Vagina (tissue), 2 donors: ENCODE results near the gene ADAM22. TPM values are rescaled to one million over a fixed set of nuclear protein-coding genes. Genes with fewer than 3 reads are reported as not detected.

Experiments
- DNase-seq, 2 donors: peaks; one replicate each; pipeline ENCODE4 v3.0.0-alpha.2; 2017; ENCODE audit errors: extremely low spot score in 2 of 2
- H3K27ac ChIP-seq: fragments of 200-600 bp; sonication (generic); one replicate; pipeline ENCODE4 v1.5.1; 2019
- H3K27me3 ChIP-seq: fragments of 200-600 bp; sonication (generic); one replicate; pipeline ENCODE4 v1.5.1; 2019
- H3K36me3 ChIP-seq, 2 donors: fragments of 200-600 bp; sonication (generic); one replicate each; pipeline ENCODE4 v1.5.1; 2017 to 2019
- H3K4me1 ChIP-seq: fragments of 200-600 bp; sonication (generic); one replicate; pipeline ENCODE4 v1.5.1; 2019
- H3K4me3 ChIP-seq, 2 donors: fragments of 200-600 bp; sonication (generic); 1 replicate in 1 of 2; 2 replicates in 1 of 2; pipeline ENCODE4 v1.5.1; 2016 to 2019
- H3K9me3 ChIP-seq: fragments of 200-600 bp; sonication (generic); one replicate; pipeline ENCODE4 v1.5.1; 2019
- POLR2A ChIP-seq, 2 donors: fragments of 450-650 bp; IDR thresholded peaks; one replicate each; pipeline ENCODE4 v1.6.1; 2017; ENCODE audit warnings: antibody characterized with exemption in 2 of 2, mild to moderate bottlenecking in 2 of 2, moderate library complexity in 2 of 2
- POLR2AphosphoS5 ChIP-seq, 2 donors: sonication (generic); formaldehyde crosslinking; IDR thresholded peaks; one replicate each; pipeline ENCODE4 v1.9.0; 2017; ENCODE audit warnings: antibody characterized with exemption in 2 of 2, mild to moderate bottlenecking in 2 of 2, low read depth in 1 of 2; ENCODE audit not compliant: insufficient read depth in 1 of 2
- intact Hi-C: fragments of 100-400 bp; cut with DNase I; formaldehyde crosslinking; loops from one replicate; pipeline ENCODE4 v1.15.1; 2023
- total RNA-seq: library from RNA; depleted of rRNA; stranded (reverse); fragments of >200 nt; gene quantifications from one replicate; pipeline ENCODE4 v1.2.3, GENCODE V29; 2016
- TF ChIP-seq, protein P1 (sequence below), 3 experiments: fragments of 450-650 bp in 2 of 3; fragments of 200-600 bp in 1 of 3; sonication (generic) in 1 of 3; IDR thresholded peaks; one replicate each; pipeline ENCODE4 v1.5.1; 2017 to 2019; ENCODE audit warnings: antibody characterized with exemption in 3 of 3, mild to moderate bottlenecking in 2 of 3, moderate library complexity in 2 of 3

ADAM22 gene
- total RNA-seq, 1 donor from 2014 or later: 6.1 TPM

DNA sequence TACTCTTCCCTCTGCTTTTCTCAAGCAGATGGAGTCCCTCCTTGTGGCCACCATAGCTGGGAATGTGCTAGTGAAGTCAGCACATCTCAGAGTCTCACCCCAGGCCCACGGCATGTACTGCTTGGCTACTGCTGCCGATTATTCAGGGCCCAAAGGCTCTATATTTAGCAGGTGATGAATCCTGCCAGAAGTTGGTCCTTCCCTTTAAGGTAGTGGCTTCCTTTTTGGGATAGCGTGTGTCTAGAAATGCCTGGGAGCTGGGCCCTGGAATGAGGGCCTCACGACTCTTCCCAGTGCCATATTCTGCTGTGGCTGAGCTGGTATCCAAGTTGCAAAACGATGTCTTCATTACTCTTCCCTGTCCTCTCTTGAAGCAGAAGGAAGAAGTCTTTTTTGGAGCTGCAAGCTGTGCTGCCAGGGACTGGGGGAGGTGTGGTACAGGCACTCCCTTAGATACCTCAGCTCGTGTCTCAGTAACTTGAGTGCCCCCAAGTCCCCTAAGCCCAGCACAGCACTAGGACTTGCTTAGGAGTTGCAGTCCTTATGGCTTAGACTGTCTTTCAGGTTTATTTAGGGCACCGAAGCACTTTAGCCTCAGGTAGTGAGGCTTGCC lies 100.1 kb downstream of the ADAM22 start:
- Histone ChIP-seq H3K27ac (no peak overlapping the region), H3K4me1 (no peaks in the 10 kb centered on the region), H3K27me3 (no peaks in the 10 kb centered on the region), H3K36me3 (no peaks in the 10 kb centered on the region), H3K4me3 (no peak overlapping the region), H3K9me3 (no peaks in the 10 kb centered on the region)
- DNase-seq: no peak
- intact Hi-C loops: no loop called here
- TF ChIP-seq POLR2AphosphoS5 (IDR thresholded peaks at IDR 0.05; ENCODE audit: insufficient read depth in 1 of 2, low read depth in 1 of 2): no peak
- no peak for TF ChIP-seq POLR2A (IDR thresholded peaks at IDR 0.05)
- TF ChIP-seq, protein P1, sequence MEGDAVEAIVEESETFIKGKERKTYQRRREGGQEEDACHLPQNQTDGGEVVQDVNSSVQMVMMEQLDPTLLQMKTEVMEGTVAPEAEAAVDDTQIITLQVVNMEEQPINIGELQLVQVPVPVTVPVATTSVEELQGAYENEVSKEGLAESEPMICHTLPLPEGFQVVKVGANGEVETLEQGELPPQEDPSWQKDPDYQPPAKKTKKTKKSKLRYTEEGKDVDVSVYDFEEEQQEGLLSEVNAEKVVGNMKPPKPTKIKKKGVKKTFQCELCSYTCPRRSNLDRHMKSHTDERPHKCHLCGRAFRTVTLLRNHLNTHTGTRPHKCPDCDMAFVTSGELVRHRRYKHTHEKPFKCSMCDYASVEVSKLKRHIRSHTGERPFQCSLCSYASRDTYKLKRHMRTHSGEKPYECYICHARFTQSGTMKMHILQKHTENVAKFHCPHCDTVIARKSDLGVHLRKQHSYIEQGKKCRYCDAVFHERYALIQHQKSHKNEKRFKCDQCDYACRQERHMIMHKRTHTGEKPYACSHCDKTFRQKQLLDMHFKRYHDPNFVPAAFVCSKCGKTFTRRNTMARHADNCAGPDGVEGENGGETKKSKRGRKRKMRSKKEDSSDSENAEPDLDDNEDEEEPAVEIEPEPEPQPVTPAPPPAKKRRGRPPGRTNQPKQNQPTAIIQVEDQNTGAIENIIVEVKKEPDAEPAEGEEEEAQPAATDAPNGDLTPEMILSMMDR (IDR thresholded peaks at IDR 0.05): no peak

DNA sequence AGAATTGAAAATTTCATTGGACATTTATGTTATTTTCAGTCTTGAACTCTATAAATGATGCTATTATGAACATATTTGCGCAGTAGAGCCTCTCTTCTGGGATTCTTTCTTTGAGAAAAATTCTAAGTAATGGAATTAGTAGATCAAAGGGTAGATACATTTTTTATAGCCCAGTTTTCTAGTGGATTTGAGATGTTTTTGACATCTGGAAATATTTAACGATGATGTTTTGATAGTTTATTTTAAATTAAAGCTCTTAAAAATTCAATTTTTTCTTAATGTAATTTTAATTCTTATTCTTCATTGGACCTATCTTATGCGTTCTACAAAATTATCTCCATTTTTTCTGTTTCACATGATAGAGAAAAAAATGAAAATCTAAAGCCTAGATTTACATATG lies 103.0 kb downstream of the ADAM22 start:
- no peak overlapping the region for H3K27ac ChIP-seq

DNA sequence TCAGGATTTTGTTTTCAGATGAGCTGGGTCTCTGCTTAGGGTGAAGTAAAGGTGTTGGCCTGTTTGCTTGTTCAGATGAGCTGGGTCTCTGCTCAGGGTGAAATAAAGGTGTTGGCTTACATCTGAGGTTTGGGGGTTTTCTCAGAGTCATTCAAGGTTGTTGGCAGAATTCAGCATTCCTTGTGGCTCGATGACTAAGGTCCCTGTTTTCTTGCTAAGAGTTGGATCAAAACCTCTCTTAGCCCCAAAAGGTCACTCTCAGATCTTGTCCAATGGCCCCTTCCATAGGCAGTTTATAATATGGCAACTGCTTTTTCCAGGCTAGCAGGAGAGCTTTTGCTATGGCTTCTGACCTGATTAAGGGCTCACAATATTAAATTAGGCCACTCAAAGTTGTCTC lies 106.6 kb downstream of the ADAM22 start:
- Histone ChIP-seq H3K36me3 (no peaks in the 10 kb centered on the region), H3K27me3 (no peaks in the 10 kb centered on the region), H3K9me3 (no peaks in the 10 kb centered on the region), H3K4me3 (no peak overlapping the region), H3K4me1 (no peaks in the 10 kb centered on the region), H3K27ac (no peak overlapping the region)
- no peak for TF ChIP-seq POLR2A (IDR thresholded peaks at IDR 0.05)
- no peak for TF ChIP-seq POLR2AphosphoS5 (IDR thresholded peaks at IDR 0.05; ENCODE audit: insufficient read depth in 1 of 2, low read depth in 1 of 2)
- TF ChIP-seq, protein P1 (IDR thresholded peaks at IDR 0.05): no peak
- DNase-seq: no peak
- intact Hi-C loops: no loop called here

More for the DNA sequence above, 103.0 kb downstream of the ADAM22 start:
- DNase-seq: no peak
- TF ChIP-seq POLR2A (IDR thresholded peaks at IDR 0.05): no peak
- TF ChIP-seq, protein P1 (IDR thresholded peaks at IDR 0.05): no peak
- TF ChIP-seq POLR2AphosphoS5 (IDR thresholded peaks at IDR 0.05; ENCODE audit: insufficient read depth in 1 of 2, low read depth in 1 of 2): no peak
- Histone ChIP-seq H3K4me1 (no peaks in the 10 kb centered on the region), H3K4me3 (no peak overlapping the region), H3K27me3 (no peaks in the 10 kb centered on the region), H3K9me3 (no peaks in the 10 kb centered on the region), H3K36me3 (no peaks in the 10 kb centered on the region)
- intact Hi-C loops: no loop called here

DNA sequence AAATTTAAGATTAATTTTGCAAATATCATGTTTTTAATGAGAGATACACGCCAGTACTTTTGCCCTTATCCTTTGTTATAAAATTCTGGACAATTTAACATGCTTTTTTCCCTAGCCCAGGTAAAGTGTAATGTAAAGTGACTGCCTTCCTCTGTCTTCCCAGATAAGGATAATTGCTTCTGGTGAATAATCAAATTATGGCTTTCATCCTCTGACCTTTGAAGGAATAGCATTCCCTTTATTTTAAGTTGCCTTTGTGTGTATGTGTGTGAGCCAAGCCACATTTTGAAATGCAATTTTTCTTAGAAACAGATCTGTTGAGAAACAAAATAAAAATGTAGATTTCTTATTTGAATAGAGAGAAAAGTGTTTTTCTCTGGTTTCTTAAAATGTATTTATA lies 107.5 kb downstream of the ADAM22 start:
- H3K27ac ChIP-seq: no peak overlapping the region
- DNase-seq: no peak

DNA sequence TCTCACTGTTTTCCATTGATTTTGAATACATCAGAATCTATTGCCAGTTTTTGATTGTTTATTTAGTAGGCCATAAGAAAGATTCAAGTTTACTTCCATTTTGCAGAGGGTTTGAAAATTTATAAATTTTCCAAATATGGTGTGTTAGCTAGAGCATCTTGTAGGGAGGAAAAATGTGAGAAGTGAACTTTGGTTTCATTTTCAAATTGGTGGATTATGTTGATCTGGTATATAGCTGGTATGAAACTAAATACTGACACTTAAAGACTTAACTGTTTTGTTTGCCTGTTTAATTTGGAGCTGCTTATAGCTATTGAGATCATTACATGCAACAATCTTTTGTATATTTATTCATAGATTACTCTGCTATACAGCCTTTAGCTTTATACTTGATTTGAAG lies 108.1 kb downstream of the ADAM22 start:
- no peaks in the 10 kb centered on the region for H3K36me3 ChIP-seq
- TF ChIP-seq, protein P1 (IDR thresholded peaks at IDR 0.05): no peak
- TF ChIP-seq POLR2A (IDR thresholded peaks at IDR 0.05): no peak
- no peak overlapping the region for H3K27ac ChIP-seq
- H3K27me3 ChIP-seq: no peaks in the 10 kb centered on the region
- no peak overlapping the region for H3K4me3 ChIP-seq
- DNase-seq: no peak
- H3K9me3 ChIP-seq: no peaks in the 10 kb centered on the region
- peaks cover 3% of the 10 kb centered on the region for H3K4me1 ChIP-seq
- intact Hi-C loops: no loop called here

More for the DNA sequence above, 107.5 kb downstream of the ADAM22 start:
- H3K27me3 ChIP-seq: no peaks in the 10 kb centered on the region
- H3K4me1 ChIP-seq: no peaks in the 10 kb centered on the region
- no peaks in the 10 kb centered on the region for H3K9me3 ChIP-seq
- intact Hi-C loops: no loop called here
- no peaks in the 10 kb centered on the region for H3K36me3 ChIP-seq
- TF ChIP-seq, protein P1 (IDR thresholded peaks at IDR 0.05): no peak
- no peak for TF ChIP-seq POLR2AphosphoS5 (IDR thresholded peaks at IDR 0.05; ENCODE audit: insufficient read depth in 1 of 2, low read depth in 1 of 2)
- no peak for TF ChIP-seq POLR2A (IDR thresholded peaks at IDR 0.05)
- no peak overlapping the region for H3K4me3 ChIP-seq
